ENCODE data around the gene C9orf72. TPM values are rescaled to one million over a fixed set of nuclear protein-coding genes. Genes with fewer than 3 reads are reported as not detected.

The C9orf72 gene
- total and polyA plus RNA-seq, 12 donors, result 4.9 to 22.0 (median 15.8) TPM

- ATAC-seq (no peak), DNase-seq (no peak)
- 81 to 84% methylated on average over 4 of the region's 4 CpGs for WGBS, 2 donors
- H3K27ac ChIP-seq, result no peak overlapping the region
- no peak for TF ChIP-seq CTCF (IDR thresholded peaks at IDR 0.05)
- peaks cover 0 to 98% (median 18%) of the 10 kb centered on the region in 9 donors for H3K36me3 ChIP-seq
- no peak overlapping the region for H3K4me3 ChIP-seq
- no peaks in the 10 kb centered on the region for H3K9me3 ChIP-seq
- intact Hi-C loops (cut with DNase I), result loop anchor here in 4 of 10 donors (5.0 kb wide), 1 partner anchor 217 kb away; no protein-coding TSS in a partner anchor
- H3K4me1 ChIP-seq, result peaks cover 0 to 13% (median 0%) of the 10 kb centered on the region in 9 donors
- H3K27me3 ChIP-seq, result no peaks in the 10 kb centered on the region
Observed at GRCh38 chr9:27549196-27549755, 24.0 kb downstream of the C9orf72 start.

- intact Hi-C loops (cut with DNase I), result loop anchor here in 7 of 10 donors (1.0 to 5.0 kb wide), 2 partner anchors 215 to 216 kb away; no protein-coding TSS in a partner anchor
- Histone ChIP-seq H3K4me1 (peaks cover 0 to 13% (median under 1%) of the 10 kb centered on the region in 9 donors), H3K4me3 (no peak overlapping the region), H3K27ac (no peak overlapping the region), H3K27me3 (no peaks in the 10 kb centered on the region), H3K9me3 (no peaks in the 10 kb centered on the region), H3K36me3 (peaks cover 0 to 98% (median 18%) of the 10 kb centered on the region in 9 donors)
- ATAC-seq (peak; percentile 67 to 91 (median 81)), DNase-seq (no peak)
- TF ChIP-seq CTCF (IDR thresholded peaks at IDR 0.05), result peak; percentile 9 to 69 (median 54)
- WGBS, 2 donors, result 43 to 46% methylated on average over 10 of the region's 10 CpGs
Observed at GRCh38 chr9:27548055-27548741, 25.1 kb downstream of the C9orf72 start.

- Histone ChIP-seq H3K36me3 (peaks cover 0 to 80% (median 10%) of the 10 kb centered on the region in 9 donors), H3K4me3 (no peak overlapping the region), H3K9me3 (no peaks in the 10 kb centered on the region), H3K27ac (no peak overlapping the region), H3K27me3 (no peaks in the 10 kb centered on the region), H3K4me1 (peaks cover under 1 to 18% (median 6%) of the 10 kb centered on the region in 9 donors)
- intact Hi-C loops (cut with DNase I), result loop anchor here in 4 of 10 donors (5.0 kb wide), 1 partner anchor 213 kb away; no protein-coding TSS in a partner anchor
- 97 to 100% methylated on average over 3 of the region's 3 CpGs for WGBS, 2 donors
- ATAC-seq (peak in 1 of 8 donors; percentile 26), DNase-seq (no peak)
- TF ChIP-seq CTCF (IDR thresholded peaks at IDR 0.05), result no peak
Observed at GRCh38 chr9:27545471-27545870, 27.8 kb downstream of the C9orf72 start.

- TF ChIP-seq CTCF (IDR thresholded peaks at IDR 0.05), result no peak
- Histone ChIP-seq H3K9me3 (no peaks in the 10 kb centered on the region), H3K4me1 (peaks cover 8 to 30% (median 17%) of the 10 kb centered on the region in 9 donors), H3K4me3 (no peak overlapping the region), H3K27me3 (no peaks in the 10 kb centered on the region), H3K27ac (no peak overlapping the region), H3K36me3 (peaks cover 0 to 50% (median 7%) of the 10 kb centered on the region in 9 donors)
- intact Hi-C loops (cut with DNase I), result loop anchor here in 1 of 10 donors (5.0 kb wide), 1 partner anchor 210 kb away; no protein-coding TSS in a partner anchor
- DNase-seq (no peak), ATAC-seq (no peak)
- 81 to 91% methylated on average over 2 of the region's 2 CpGs for WGBS, 2 donors
Observed at GRCh38 chr9:27542508-27542907, 30.8 kb downstream of the C9orf72 start.
